KMS-11 (cell line): ENCODE results near the gene STK32A.

Experiments used
- H2AFZ ChIP-seq: fragments of 200-600 bp; sonication (generic); 2 replicates; pipeline ENCODE4 v1.6.1; 2016; ENCODE audit warnings: antibody characterized with exemption, mixed run types, low read depth
- H3K27ac ChIP-seq: fragments of 200-600 bp; sonication (generic); 2 replicates; pipeline ENCODE4 v1.6.1; 2016; ENCODE audit warnings: mild to moderate bottlenecking, mixed run types
- H3K27me3 ChIP-seq: fragments of 200-600 bp; sonication (generic); 2 replicates; pipeline ENCODE4 v1.6.1; 2017; ENCODE audit warnings: mild to moderate bottlenecking, low read depth, mixed run types, moderate library complexity; ENCODE audit not compliant: insufficient read depth
- H3K36me3 ChIP-seq: fragments of 200-600 bp; sonication (generic); 2 replicates; pipeline ENCODE4 v1.6.1; 2017; ENCODE audit warnings: mild to moderate bottlenecking, mixed run types; ENCODE audit not compliant: insufficient read depth
- H3K4me1 ChIP-seq: fragments of 200-600 bp; sonication (generic); 2 replicates; pipeline ENCODE4 v1.6.1; 2016; ENCODE audit warnings: mild to moderate bottlenecking, low read depth, mixed run types; ENCODE audit not compliant: poor library complexity, severe bottlenecking
- H3K4me2 ChIP-seq: fragments of 200-600 bp; sonication (generic); 2 replicates; pipeline ENCODE4 v1.7.0; 2016; ENCODE audit warnings: mild to moderate bottlenecking, mixed run types
- H3K4me3 ChIP-seq: fragments of 200-600 bp; sonication (generic); IDR thresholded peaks from 2 replicates; pipeline ENCODE4 v1.6.1; 2017; ENCODE audit warnings: low read depth, low read length, mixed read lengths; ENCODE audit not compliant: insufficient read depth
- H3K79me2 ChIP-seq: fragments of 200-600 bp; sonication (generic); 2 replicates; pipeline ENCODE4 v1.6.1; 2016; ENCODE audit warnings: low read depth, mixed run types; ENCODE audit not compliant: insufficient read depth
- H3K9ac ChIP-seq: fragments of 200-600 bp; sonication (generic); 2 replicates; pipeline ENCODE4 v1.6.1; 2016; ENCODE audit warnings: mild to moderate bottlenecking, mixed run types
- H4K20me1 ChIP-seq: fragments of 200-600 bp; sonication (generic); 2 replicates; pipeline ENCODE4 v1.6.1; 2016; ENCODE audit warnings: mild to moderate bottlenecking, mixed run types; ENCODE audit not compliant: insufficient read depth
- CTCF ChIP-seq: fragments of 200-600 bp; sonication (generic); conservative IDR thresholded peaks from 2 replicates; pipeline ENCODE4 v1.6.1; 2017; ENCODE audit warnings: low read depth, mild to moderate bottlenecking, antibody characterized with exemption, low read length, moderate library complexity, mixed read lengths

The STK32A gene

GRCh38 chr5:147223948-147224791 lies 10.7 kb upstream of the STK32A start:
- Histone ChIP-seq H2AFZ (no peak overlapping the region), H3K27ac (no peak overlapping the region), H3K27me3 (no peaks in the 10 kb centered on the region), H4K20me1 (no peaks in the 10 kb centered on the region), H3K79me2 (no peaks in the 10 kb centered on the region), H3K4me2 (no peak overlapping the region), H3K9ac (no peak overlapping the region), H3K36me3 (no peaks in the 10 kb centered on the region), H3K4me1 (peaks cover 9% of the 10 kb centered on the region), H3K4me3 (no peak overlapping the region)
- peak; percentile 75 for TF ChIP-seq CTCF

- H3K4me2 ChIP-seq = no peak overlapping the region
- H3K79me2 ChIP-seq = no peaks in the 10 kb centered on the region
- no peak overlapping the region for H3K9ac ChIP-seq
- no peak for TF ChIP-seq CTCF
- H3K36me3 ChIP-seq = no peaks in the 10 kb centered on the region
- H3K4me3 ChIP-seq = no peak overlapping the region
- no peak overlapping the region for H3K27ac ChIP-seq
- H4K20me1 ChIP-seq = no peaks in the 10 kb centered on the region
- H3K4me1 ChIP-seq = peaks cover 9% of the 10 kb centered on the region
- H3K27me3 ChIP-seq = no peaks in the 10 kb centered on the region
- no peak overlapping the region for H2AFZ ChIP-seq
Observed at GRCh38 chr5:147225938-147226337, 8.9 kb upstream of the STK32A start.

GRCh38 chr5:147226512-147226911 lies 8.3 kb upstream of the STK32A start:
- Histone ChIP-seq H3K4me2 (no peak overlapping the region), H3K27me3 (no peaks in the 10 kb centered on the region), H3K36me3 (no peaks in the 10 kb centered on the region), H3K79me2 (no peaks in the 10 kb centered on the region), H3K9ac (no peak overlapping the region), H4K20me1 (no peaks in the 10 kb centered on the region), H3K4me3 (no peak overlapping the region), H3K27ac (no peak overlapping the region), H2AFZ (no peak overlapping the region), H3K4me1 (peaks cover 9% of the 10 kb centered on the region)
- TF ChIP-seq CTCF = no peak

GRCh38 chr5:147234239-147234824 lies 494 bp upstream of the STK32A start:
- Histone ChIP-seq H3K9ac (no peak overlapping the region), H3K27ac (no peak overlapping the region), H2AFZ (no peak overlapping the region), H3K79me2 (no peaks in the 10 kb centered on the region), H3K4me2 (no peak overlapping the region), H4K20me1 (no peaks in the 10 kb centered on the region), H3K36me3 (no peaks in the 10 kb centered on the region), H3K4me3 (no peak overlapping the region), H3K27me3 (no peaks in the 10 kb centered on the region), H3K4me1 (peaks cover 5% of the 10 kb centered on the region)
- no peak for TF ChIP-seq CTCF
